GM12892 (cell line): ENCODE measurements around the gene KLRG1.

Experiments used
- POLR2A ChIP-seq: IDR thresholded peaks from 2 replicates; pipeline ENCODE4 v1.6.1; 2011; ENCODE audit warnings: low read depth, low read length, control low read depth
- POLR2AphosphoS5 ChIP-seq: IDR thresholded peaks from 2 replicates; pipeline ENCODE4 v1.6.1; 2011; ENCODE audit warnings: low read depth, low read length, control low read depth
- TAF1 ChIP-seq: IDR thresholded peaks from 2 replicates; pipeline ENCODE4 v1.6.1; 2011; ENCODE audit warnings: low read depth, mild to moderate bottlenecking, control low read depth, low read length, borderline replicate concordance

DNA sequence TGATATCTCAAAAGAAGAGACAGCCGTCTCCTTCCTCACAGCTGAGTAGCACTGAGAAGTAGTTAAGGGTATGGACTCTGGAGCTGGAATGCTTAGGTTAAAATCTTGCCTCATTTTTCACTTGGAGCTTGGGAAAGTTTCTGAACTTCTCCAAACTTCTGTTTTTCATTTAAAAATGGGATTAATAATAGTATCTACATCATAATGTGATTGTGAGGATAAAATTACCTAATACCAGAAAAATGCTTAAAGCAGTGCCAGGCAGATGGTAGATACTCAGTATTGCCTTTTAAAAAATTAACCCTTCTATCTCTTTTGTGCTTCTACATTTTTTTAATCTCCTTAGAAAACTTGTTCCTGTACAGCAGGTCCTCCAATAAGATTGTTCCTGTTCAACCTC is 63.3 kb downstream of the KLRG1 start:
- no peak for TF ChIP-seq POLR2AphosphoS5
- TF ChIP-seq POLR2A: no peak
- no peak for TF ChIP-seq TAF1
